HL-60 (cell line): Measurements from ENCODE around the gene SVIL.
A peak's percentile ranks its signal among the peaks of the same experiment; 100 is the strongest.

ENCODE experiments used
- DNase-seq, 2 experiments: peaks; one replicate each; pipeline ENCODE4 v3.0.0-alpha.2; 2010 to 2020; ENCODE audit warnings: low read depth in 1 of 2, low spot score in 1 of 2
- H3K27ac ChIP-seq: fragments of 250-450 bp; sonication (Bioruptor Pico); replicated peaks from 2 replicates; pipeline ENCODE4 v1.5.1; 2020; ENCODE audit warnings: mild to moderate bottlenecking, moderate library complexity
- H3K27me3 ChIP-seq: fragments of 250-450 bp; sonication (Bioruptor Pico); 2 replicates; pipeline ENCODE4 v1.5.1; 2021; ENCODE audit warnings: mild to moderate bottlenecking, moderate library complexity; ENCODE audit not compliant: insufficient read depth, poor library complexity, severe bottlenecking
- H3K4me3 ChIP-seq: replicated peaks from 2 replicates; pipeline ENCODE4 v1.5.1; 2011; ENCODE audit warnings: mild to moderate bottlenecking, control low read depth, low read length; ENCODE audit not compliant: insufficient read depth
- GABPA ChIP-seq: IDR thresholded peaks from 2 replicates; pipeline ENCODE4 v1.6.1; 2012; ENCODE audit warnings: low read depth
- POLR2AphosphoS5 ChIP-seq: IDR thresholded peaks from 2 replicates; pipeline ENCODE4 v1.6.1; 2012; ENCODE audit warnings: low read depth
- SPI1 ChIP-seq: IDR thresholded peaks from 2 replicates; pipeline ENCODE4 v1.6.1; 2012; ENCODE audit warnings: low read depth, mild to moderate bottlenecking, borderline replicate concordance
- TF ChIP-seq, protein P1 (sequence below): IDR thresholded peaks from 2 replicates; pipeline ENCODE4 v1.6.1; 2012; ENCODE audit warnings: low read depth; ENCODE audit not compliant: insufficient replicate concordance
- TF ChIP-seq, protein P2 (sequence below): IDR thresholded peaks from one replicate; pipeline ENCODE4 v1.5.1; 2011; ENCODE audit warnings: low read length, control low read depth, inconsistent platforms; ENCODE audit not compliant: insufficient read depth

The SVIL gene

DNA sequence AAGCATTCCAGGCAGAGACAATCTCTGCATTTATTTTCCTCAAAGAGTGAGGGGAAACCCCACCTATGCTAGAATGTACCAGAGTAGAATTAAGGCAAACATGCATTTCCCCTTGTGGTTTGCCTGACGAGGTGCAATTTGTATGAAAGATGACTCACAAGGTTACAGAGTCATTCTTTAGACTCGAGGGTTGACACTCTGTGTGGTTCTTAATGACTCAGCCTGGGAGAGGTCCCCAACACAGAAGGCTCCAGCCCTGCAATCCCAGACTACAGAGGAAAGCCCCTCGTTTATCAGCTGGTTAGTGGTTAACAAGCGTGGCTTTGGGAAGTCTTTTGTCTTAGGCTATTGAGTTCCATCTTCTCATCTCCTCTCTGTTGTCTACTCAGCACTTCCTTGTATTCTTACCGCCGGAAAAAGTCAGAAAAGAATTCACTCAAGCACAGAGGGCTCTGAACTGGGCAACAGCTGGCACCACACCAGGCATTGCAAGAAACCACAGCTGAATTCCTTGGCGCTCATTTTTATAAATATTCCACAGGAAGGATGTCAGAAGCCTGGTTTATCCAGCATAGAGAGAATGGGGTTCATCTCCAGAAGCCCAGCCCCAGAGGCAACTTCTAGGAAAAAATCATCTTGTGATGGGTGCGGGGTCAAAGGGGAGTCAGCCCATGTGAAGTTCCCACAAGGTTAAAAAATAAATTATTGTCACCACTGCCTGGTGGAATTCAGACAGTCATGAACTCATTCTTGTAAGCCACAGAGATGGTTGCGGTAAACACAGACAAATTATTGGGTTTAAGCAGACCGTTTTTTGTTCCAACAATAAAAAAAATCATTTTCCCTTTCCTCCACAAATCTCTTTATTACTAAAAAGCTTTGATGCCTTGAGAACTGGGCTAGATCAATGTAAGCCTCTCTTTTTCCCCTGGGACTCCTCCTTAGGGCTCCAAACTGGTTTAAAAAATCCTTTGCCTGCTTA, 24.5 kb upstream of the SVIL start:
- Histone ChIP-seq H3K27ac (peak overlapping the region; percentile 27), H3K4me3 (no peak overlapping the region), H3K27me3 (no peaks in the 10 kb centered on the region)
- peak; percentile 44 to 58 for DNase-seq
- TF ChIP-seq GABPA (no peak), POLR2AphosphoS5 (no peak), SPI1 (no peak)
- TF ChIP-seq, protein P1, sequence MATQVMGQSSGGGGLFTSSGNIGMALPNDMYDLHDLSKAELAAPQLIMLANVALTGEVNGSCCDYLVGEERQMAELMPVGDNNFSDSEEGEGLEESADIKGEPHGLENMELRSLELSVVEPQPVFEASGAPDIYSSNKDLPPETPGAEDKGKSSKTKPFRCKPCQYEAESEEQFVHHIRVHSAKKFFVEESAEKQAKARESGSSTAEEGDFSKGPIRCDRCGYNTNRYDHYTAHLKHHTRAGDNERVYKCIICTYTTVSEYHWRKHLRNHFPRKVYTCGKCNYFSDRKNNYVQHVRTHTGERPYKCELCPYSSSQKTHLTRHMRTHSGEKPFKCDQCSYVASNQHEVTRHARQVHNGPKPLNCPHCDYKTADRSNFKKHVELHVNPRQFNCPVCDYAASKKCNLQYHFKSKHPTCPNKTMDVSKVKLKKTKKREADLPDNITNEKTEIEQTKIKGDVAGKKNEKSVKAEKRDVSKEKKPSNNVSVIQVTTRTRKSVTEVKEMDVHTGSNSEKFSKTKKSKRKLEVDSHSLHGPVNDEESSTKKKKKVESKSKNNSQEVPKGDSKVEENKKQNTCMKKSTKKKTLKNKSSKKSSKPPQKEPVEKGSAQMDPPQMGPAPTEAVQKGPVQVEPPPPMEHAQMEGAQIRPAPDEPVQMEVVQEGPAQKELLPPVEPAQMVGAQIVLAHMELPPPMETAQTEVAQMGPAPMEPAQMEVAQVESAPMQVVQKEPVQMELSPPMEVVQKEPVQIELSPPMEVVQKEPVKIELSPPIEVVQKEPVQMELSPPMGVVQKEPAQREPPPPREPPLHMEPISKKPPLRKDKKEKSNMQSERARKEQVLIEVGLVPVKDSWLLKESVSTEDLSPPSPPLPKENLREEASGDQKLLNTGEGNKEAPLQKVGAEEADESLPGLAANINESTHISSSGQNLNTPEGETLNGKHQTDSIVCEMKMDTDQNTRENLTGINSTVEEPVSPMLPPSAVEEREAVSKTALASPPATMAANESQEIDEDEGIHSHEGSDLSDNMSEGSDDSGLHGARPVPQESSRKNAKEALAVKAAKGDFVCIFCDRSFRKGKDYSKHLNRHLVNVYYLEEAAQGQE = no peak
- TF ChIP-seq, protein P2, sequence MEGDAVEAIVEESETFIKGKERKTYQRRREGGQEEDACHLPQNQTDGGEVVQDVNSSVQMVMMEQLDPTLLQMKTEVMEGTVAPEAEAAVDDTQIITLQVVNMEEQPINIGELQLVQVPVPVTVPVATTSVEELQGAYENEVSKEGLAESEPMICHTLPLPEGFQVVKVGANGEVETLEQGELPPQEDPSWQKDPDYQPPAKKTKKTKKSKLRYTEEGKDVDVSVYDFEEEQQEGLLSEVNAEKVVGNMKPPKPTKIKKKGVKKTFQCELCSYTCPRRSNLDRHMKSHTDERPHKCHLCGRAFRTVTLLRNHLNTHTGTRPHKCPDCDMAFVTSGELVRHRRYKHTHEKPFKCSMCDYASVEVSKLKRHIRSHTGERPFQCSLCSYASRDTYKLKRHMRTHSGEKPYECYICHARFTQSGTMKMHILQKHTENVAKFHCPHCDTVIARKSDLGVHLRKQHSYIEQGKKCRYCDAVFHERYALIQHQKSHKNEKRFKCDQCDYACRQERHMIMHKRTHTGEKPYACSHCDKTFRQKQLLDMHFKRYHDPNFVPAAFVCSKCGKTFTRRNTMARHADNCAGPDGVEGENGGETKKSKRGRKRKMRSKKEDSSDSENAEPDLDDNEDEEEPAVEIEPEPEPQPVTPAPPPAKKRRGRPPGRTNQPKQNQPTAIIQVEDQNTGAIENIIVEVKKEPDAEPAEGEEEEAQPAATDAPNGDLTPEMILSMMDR = no peak

DNA sequence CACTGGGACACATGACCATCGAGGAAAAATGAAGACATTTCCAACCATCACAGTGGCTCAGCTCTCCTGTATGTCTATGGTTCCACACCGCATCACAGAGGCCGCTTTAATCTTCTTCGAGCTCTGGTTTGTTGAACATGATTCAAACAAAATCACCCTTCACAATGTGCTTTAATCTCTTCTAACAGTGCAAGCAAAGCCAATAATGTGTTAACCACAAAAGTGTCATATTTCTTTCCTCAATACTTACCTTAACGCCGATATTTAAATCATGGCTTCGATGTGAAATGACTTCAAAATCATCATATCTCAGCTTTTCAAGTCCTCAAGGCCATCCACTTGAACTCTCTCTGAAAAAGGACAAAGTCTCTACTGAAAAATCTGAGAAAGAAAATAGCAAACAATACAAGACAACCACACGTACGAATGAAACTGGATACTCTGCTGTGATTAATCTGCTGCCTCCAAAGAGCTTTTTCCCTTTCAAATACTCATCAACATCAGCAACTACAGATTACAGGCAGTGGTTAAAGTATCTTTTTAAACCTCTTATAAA, 23.0 kb upstream of the SVIL start:
- no peak overlapping the region for H3K27ac ChIP-seq
- TF ChIP-seq GABPA (no peak), POLR2AphosphoS5 (no peak), SPI1 (no peak)
- TF ChIP-seq, protein P2 = no peak
- TF ChIP-seq, protein P1 = no peak
- no peak overlapping the region for H3K4me3 ChIP-seq
- DNase-seq = no peak
- no peaks in the 10 kb centered on the region for H3K27me3 ChIP-seq

DNA sequence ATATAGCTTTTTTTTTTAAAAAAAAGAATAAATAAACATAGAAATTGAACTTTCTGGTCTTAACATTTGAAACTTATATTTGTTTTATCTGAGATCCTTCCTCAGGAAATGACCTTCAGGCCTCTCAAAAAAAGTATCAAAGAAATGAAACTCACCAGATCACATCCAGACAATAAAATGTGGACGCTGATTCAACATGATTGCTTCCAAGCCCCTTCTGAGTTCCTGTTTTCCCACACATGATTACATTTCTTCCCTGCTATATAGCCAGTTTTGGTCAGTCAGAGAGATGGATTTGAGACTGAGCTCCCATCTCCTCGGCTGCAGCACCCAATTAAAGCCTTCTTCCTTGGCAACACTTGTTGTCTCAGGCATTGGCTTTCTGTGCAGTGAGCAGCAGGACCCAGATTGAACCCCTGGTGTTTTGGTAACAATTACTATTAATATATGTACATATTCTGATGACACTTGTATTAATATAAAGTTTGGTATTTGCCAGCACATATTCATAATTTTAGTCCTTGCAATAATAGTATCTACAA, 21.8 kb upstream of the SVIL start:
- TF ChIP-seq POLR2AphosphoS5 = no peak
- no peak for TF ChIP-seq SPI1
- TF ChIP-seq, protein P1 = no peak
- no peak for TF ChIP-seq GABPA
- TF ChIP-seq, protein P2 = no peak

More for the DNA sequence above, 21.8 kb upstream of the SVIL start:
- no peaks in the 10 kb centered on the region for H3K27me3 ChIP-seq
- H3K27ac ChIP-seq = no peak overlapping the region
- DNase-seq = no peak
- no peak overlapping the region for H3K4me3 ChIP-seq
